ENCODE measurements around the gene SCT.

The SCT gene

GRCh38 chr11:608791-609251 lies 18.2 kb downstream of the SCT start:
- no peak for DNase-seq

GRCh38 chr11:607971-608659 lies 18.9 kb downstream of the SCT start:
- DNase-seq: no peak

GRCh38 chr11:607020-607780 lies 19.8 kb downstream of the SCT start:
- DNase-seq: no peak

DNA sequence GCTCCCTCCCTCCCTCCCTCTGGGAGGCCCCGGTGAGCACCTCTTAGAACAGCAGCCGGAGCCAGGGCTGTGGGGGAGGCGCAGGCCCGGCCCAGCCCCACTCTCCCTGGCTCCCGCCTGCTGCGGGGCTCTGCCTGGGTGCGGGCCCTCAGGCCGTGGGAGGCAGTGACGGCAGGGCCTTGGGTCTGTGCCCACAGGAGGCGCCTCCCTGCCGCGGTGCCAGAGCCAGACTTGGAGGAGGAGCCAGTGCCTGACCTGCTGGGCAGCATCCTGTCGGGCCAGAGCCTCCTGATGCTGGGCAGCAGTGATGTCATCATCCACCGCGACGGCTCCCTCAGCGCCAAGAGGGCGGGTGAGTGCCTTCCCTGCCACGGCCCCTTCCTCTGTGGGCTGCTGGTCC lies 20.7 kb downstream of the SCT start:
- DNase-seq: no peak

DNA sequence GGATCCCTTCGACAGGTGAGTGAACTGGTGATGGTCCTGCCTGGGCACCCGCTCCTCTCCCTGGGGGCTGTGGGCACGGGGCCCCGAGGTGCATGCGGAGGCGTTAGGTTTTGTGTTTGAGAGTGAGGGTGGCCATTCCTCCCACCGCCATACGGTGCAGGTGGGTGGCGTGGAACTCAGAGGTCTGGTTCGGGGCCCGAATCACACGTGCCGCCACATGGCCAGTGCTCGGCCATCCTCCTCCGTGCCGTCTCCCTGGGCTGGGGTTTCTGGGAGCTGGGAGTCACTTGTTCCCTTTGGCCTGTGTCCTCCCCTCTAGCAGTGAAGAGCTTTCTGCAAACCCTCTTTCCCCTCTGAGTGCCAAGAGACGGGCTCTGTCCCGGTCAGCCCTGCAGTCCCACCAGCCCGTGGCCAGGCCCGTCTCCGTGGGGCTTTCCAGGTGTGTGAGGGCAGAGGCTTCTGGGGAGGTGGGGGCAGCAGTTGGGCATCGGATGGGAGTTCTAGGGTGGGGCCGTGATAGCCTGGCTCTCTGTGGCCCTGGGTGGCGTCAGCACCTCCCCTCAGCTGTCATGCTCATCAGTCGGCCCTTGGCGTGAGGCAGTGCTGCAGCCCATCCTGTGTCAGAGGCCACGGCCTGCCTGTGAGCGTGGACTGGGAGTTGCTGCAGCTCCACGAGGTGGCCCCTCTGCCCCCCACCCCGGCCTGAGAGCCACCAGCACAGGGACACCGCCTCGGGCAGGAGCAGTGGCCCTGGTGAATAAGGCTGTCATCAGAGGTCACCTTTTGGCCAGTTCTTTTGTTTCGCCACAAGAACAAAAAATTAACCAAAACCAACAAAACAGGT lies 21.5 kb downstream of the SCT start:
- DNase-seq: no peak

GRCh38 chr11:603154-603553 lies 23.8 kb downstream of the SCT start:
- no peak for DNase-seq

- DNase-seq: no peak
These were observed 25.3 kb downstream of the SCT start for GRCh38 chr11:601573-602245.

DNA sequence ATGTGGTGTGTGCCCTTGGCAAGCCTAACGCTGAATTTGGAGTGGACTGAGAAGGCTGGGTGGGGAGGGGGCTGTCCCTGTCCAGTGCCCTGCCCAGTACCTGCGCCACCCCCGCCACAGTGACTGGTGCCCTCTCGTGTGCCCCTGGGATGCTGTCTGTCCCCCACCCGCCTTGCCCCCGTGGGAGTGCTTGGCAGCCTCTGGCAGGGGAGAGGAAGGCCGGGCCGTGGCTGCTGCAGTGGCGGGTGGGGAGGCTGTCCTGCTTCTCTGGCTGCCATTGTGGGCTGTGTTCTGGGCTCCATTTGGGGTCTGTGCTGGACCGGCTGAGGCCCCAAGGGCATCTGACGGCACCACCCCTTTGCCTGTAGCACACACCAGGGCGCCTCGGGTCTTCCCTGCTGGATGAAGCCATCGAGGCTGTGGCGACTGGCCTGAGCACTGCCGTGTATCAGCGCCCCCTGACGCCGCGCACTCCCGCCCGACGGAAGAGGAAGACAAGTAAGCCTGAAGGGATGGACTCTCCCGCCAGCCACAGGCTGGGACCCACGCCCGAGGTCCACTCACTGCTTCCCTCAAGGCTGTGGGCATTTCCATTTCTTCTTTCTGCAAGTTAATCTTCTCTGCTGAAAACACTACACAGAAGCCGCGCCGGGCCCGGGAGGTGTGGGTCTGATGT lies 28.8 kb downstream of the SCT start:
- no peak for DNase-seq

GRCh38 chr11:597166-597725 lies 29.7 kb downstream of the SCT start:
- no peak for DNase-seq

- no peak for DNase-seq
These were observed 30.6 kb downstream of the SCT start for GRCh38 chr11:596374-596773.

- no peak for DNase-seq
These were observed 31.6 kb downstream of the SCT start for GRCh38 chr11:595400-595799.

- DNase-seq: no peak
These were observed 33.6 kb downstream of the SCT start for GRCh38 chr11:593347-593746.

DNA sequence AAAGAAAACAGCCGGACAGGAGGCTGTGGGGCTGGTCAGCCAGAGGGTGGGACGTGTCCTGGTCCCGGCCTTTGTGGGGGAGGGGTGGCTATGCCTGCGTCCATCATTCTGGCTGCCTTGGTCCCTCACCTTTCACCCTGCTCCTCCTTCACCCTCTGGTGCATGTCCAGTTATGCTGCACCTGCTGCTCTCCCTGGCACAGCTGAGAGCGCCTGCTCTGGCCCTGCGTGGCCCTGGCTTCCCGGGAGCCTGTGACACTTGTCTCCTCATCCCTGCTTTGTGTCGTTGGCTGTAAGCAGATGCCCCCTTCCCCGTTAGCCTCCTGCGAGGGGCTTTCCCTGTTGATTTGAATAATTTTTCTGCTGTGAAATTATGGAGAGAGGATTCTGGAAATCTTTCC lies 34.1 kb downstream of the SCT start:
- no peak for DNase-seq

DNA sequence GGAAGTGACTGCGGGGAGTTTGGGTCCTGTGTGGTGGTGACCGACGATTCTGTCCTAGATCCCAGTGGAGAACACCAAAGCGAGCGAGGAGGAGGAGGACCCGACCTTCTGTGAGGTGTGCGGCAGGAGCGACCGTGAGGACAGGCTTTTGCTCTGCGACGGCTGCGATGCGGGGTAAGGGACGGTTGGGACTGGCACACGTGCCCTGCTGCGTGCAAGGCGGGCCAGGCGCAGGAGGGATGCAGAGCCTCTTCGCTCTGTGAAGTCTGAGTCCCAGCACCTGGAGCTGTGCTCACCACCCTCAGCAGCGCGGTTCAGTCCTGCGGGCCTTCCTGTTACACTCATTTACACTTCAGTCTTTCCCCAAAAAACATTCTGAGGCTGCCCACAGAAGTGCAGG lies 34.5 kb downstream of the SCT start:
- no peak for DNase-seq

GRCh38 chr11:590997-591396 lies 36.0 kb downstream of the SCT start:
- DNase-seq: no peak

DNA sequence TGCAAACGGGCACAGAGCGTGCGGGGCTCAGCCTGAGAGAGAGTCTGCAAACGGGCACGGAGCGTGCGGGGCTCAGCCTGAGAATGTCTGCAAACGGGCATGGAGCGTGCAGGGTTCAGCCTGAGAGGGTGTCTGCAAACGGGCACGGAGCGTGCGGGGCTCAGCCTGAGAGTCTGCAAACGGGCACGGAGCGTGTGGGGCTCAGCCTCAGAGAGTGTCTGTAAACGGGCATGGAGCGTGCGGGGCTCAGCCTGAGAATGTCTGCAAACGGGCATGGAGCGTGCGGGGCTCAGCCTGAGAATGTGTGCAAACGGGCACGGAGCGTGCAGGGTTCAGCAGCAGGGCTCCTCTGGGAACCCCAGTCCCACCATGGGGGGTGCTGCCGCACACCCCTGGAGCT lies 37.2 kb downstream of the SCT start:
- no peak for DNase-seq

- DNase-seq: peak; percentile 20
These were observed 39.0 kb downstream of the SCT start for GRCh38 chr11:587978-588380.

- DNase-seq: no peak
These were observed 39.4 kb downstream of the SCT start for GRCh38 chr11:587546-587945.

GRCh38 chr11:586376-587316 lies 40.3 kb downstream of the SCT start:
- DNase-seq: no peak

GRCh38 chr11:584287-584686 lies 42.7 kb downstream of the SCT start:
- DNase-seq: no peak

DNA sequence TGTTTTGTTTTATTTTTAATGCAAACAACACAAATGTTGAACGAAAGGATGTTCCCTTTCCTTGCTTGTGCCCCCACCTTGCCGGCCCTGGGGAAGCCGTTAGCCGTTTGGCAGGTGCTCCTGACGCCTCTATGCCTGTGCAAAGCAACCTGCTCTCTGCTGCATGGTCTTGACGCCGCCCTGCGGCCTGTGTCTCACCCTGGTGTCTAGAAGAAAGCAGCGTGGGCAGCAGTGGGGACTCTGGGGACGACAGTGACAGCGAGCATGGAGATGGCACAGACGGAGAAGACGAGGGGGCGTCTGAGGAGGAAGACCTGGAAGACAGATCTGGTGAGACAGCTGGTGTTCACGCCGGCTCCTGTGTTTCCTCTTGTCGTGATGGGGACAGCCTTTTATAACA lies 45.2 kb downstream of the SCT start:
- DNase-seq: no peak

Data from fibroblast of skin of right biceps (primary cell).